HepG2 (cell line): Measurements from ENCODE around the gene SEC24A. TPM values are rescaled to one million over a fixed set of nuclear protein-coding genes. Genes with fewer than 3 reads are reported as not detected.

Experiments used
- GABPA ChIP-seq, 2 experiments: IDR thresholded peaks; 2 replicates each; pipeline ENCODE4 v1.6.1; 2011 to 2016; ENCODE audit warnings: low read depth in 2 of 2, low read length in 1 of 2, missing biosample characterization in 1 of 2, missing genetic modification characterization in 1 of 2
- GATAD2A ChIP-seq: IDR thresholded peaks from 2 replicates; pipeline ENCODE4 v1.6.1; 2016
- HNRNPK ChIP-seq: fragments of 200-400 bp; formaldehyde crosslinking; IDR thresholded peaks from 2 replicates; pipeline ENCODE4 v1.6.1; 2018; ENCODE audit warnings: low read length, low read depth, moderate library complexity, mild to moderate bottlenecking; ENCODE audit not compliant: poor library complexity, severe bottlenecking
- NCOA2 ChIP-seq: sonication (generic); formaldehyde crosslinking; IDR thresholded peaks from 2 replicates; pipeline ENCODE4 v1.8.0; 2022; ENCODE audit warnings: inconsistent platforms
- NR2F6 ChIP-seq, 2 experiments: IDR thresholded peaks; 2 replicates each; pipeline ENCODE4 v1.6.1; 2016; ENCODE audit warnings: antibody characterized with exemption in 1 of 2, mild to moderate bottlenecking in 1 of 2
- PITX1 ChIP-seq: sonication (generic); formaldehyde crosslinking; IDR thresholded peaks from 2 replicates; pipeline ENCODE4 v1.5.1; 2020; ENCODE audit warnings: mild to moderate bottlenecking, missing genetic modification reagents
- PPARG ChIP-seq: conservative IDR thresholded peaks from 2 replicates; pipeline ENCODE4 v1.6.1; 2016; ENCODE audit warnings: missing biosample characterization, missing genetic modification reagents
- RBM39 ChIP-seq: fragments of 200-400 bp; formaldehyde crosslinking; IDR thresholded peaks from one replicate; pipeline ENCODE4 v1.6.1; 2018; ENCODE audit warnings: antibody characterized with exemption, mild to moderate bottlenecking, low read depth, low read length; ENCODE audit not compliant: poor library complexity, severe bottlenecking
- SALL1 ChIP-seq: sonication (generic); formaldehyde crosslinking; IDR thresholded peaks from 2 replicates; pipeline ENCODE4 v1.8.0; 2022; ENCODE audit warnings: mild to moderate bottlenecking, missing genetic modification reagents
- SMC3 ChIP-seq: IDR thresholded peaks from 2 replicates; pipeline ENCODE4 v1.6.1; 2011; ENCODE audit warnings: low read length, improper control_type of control experiment
- ZMYM2 ChIP-seq: sonication (generic); formaldehyde crosslinking; IDR thresholded peaks from 2 replicates; pipeline ENCODE4 v1.8.0; 2022; ENCODE audit warnings: mild to moderate bottlenecking, missing genetic modification reagents
- ZMYM3 ChIP-seq: sonication (generic); formaldehyde crosslinking; IDR thresholded peaks from 2 replicates; pipeline ENCODE4 v1.5.1; 2020; ENCODE audit warnings: mild to moderate bottlenecking, missing genetic modification reagents
- ZNF660 ChIP-seq: sonication (generic); formaldehyde crosslinking; IDR thresholded peaks from 2 replicates; pipeline ENCODE4 v1.5.1; 2020; ENCODE audit warnings: mild to moderate bottlenecking, low read depth, missing genetic modification reagents, borderline replicate concordance
- ZNF781 ChIP-seq: sonication (generic); formaldehyde crosslinking; IDR thresholded peaks from 2 replicates; pipeline ENCODE4 v1.5.1; 2020; ENCODE audit warnings: borderline replicate concordance, mild to moderate bottlenecking, missing genetic modification reagents; ENCODE audit errors: not compliant biosample characterization
- ZNF878 ChIP-seq: sonication (generic); formaldehyde crosslinking; IDR thresholded peaks from 2 replicates; pipeline ENCODE4 v1.8.1; 2023; ENCODE audit warnings: mild to moderate bottlenecking, missing genetic modification reagents, moderate library complexity
- ZSCAN21 ChIP-seq: sonication (generic); formaldehyde crosslinking; IDR thresholded peaks from 2 replicates; pipeline ENCODE4 v1.8.0; 2022; ENCODE audit warnings: mild to moderate bottlenecking, missing genetic modification reagents, moderate library complexity, borderline replicate concordance
- polyA plus RNA-seq, 8 experiments: library from polyadenylated mRNA; depleted of rRNA in 3 of 8; stranded (reverse) in 7 of 8; unstranded in 1 of 8; fragments of >200 nt; fragmentation: Illumina TruSeq in 4 of 8; extraction: Trizol in 4 of 8; gene quantifications; 2 replicates each; pipeline versions ENCODE4 v1.2.1 to v1.2.3, GENCODE V29; 2011 to 2016; ENCODE audit warnings: low read depth in 4 of 8, missing spikeins in 1 of 8, mixed read lengths in 1 of 8; ENCODE audit not compliant: insufficient read depth in 1 of 8
- total RNA-seq, 5 experiments: library from RNA; depleted of rRNA; stranded (reverse); fragments of >200 nt; fragmentation: Illumina TruSeq; extraction: Trizol; gene quantifications; 2 replicates each; pipeline ENCODE4 v1.2.3, GENCODE V29; 2016; ENCODE audit warnings: low read depth in 1 of 5
- TF ChIP-seq, protein P1 (sequence below): sonication (generic); formaldehyde crosslinking; conservative IDR thresholded peaks from 2 replicates; pipeline ENCODE4 v1.4.0; 2020; ENCODE audit warnings: mild to moderate bottlenecking, missing genetic modification reagents, moderate library complexity
- TF ChIP-seq, protein P2 (sequence below): sonication (generic); formaldehyde crosslinking; IDR thresholded peaks from 2 replicates; pipeline ENCODE4 v1.4.0; 2020; ENCODE audit warnings: mild to moderate bottlenecking, low read depth, missing genetic modification reagents
- TF ChIP-seq, protein P3 (sequence below): sonication (generic); formaldehyde crosslinking; IDR thresholded peaks from 2 replicates; pipeline ENCODE4 v1.4.0; 2020; ENCODE audit warnings: missing genetic modification reagents
- TF ChIP-seq, protein P4 (sequence below): sonication (generic); formaldehyde crosslinking; IDR thresholded peaks from 2 replicates; pipeline ENCODE4 v1.4.0; 2020; ENCODE audit warnings: missing genetic modification reagents
- TF ChIP-seq, protein P5 (sequence below): sonication (generic); formaldehyde crosslinking; IDR thresholded peaks from 2 replicates; pipeline ENCODE4 v1.4.0; 2020; ENCODE audit warnings: mild to moderate bottlenecking, missing genetic modification reagents, borderline replicate concordance

SEC24A gene
- total and polyA plus RNA-seq, 2 of the 13 experiments (the other 11 are each of a cell fraction or from before 2014, with no cell fraction given) = 30.5 to 56.8 TPM

DNA sequence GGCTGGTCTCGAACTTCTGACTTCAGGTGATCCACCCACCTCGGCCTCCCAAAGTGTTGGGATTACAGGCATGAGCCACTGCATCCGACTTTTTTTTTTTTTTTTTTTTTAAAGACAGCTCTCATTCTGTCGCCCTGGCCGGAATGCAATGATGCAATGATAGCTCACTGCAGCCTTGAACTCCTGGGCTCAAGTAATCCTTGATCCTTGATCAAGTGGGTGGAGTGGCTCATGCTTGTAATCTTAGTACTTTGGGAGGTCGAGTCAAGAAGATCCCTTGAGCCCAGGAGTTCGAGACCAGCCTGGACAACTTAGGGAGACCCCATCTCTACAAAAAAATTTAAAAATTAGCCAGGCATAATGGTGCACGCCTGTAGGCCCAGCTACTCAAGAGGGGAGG lies 8.1 kb downstream of the SEC24A start (continued):
- TF ChIP-seq, protein P1, sequence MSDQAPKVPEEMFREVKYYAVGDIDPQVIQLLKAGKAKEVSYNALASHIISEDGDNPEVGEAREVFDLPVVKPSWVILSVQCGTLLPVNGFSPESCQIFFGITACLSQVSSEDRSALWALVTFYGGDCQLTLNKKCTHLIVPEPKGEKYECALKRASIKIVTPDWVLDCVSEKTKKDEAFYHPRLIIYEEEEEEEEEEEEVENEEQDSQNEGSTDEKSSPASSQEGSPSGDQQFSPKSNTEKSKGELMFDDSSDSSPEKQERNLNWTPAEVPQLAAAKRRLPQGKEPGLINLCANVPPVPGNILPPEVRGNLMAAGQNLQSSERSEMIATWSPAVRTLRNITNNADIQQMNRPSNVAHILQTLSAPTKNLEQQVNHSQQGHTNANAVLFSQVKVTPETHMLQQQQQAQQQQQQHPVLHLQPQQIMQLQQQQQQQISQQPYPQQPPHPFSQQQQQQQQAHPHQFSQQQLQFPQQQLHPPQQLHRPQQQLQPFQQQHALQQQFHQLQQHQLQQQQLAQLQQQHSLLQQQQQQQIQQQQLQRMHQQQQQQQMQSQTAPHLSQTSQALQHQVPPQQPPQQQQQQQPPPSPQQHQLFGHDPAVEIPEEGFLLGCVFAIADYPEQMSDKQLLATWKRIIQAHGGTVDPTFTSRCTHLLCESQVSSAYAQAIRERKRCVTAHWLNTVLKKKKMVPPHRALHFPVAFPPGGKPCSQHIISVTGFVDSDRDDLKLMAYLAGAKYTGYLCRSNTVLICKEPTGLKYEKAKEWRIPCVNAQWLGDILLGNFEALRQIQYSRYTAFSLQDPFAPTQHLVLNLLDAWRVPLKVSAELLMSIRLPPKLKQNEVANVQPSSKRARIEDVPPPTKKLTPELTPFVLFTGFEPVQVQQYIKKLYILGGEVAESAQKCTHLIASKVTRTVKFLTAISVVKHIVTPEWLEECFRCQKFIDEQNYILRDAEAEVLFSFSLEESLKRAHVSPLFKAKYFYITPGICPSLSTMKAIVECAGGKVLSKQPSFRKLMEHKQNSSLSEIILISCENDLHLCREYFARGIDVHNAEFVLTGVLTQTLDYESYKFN (CRISPR knock-in tag) = peak; percentile 50; the same call in 1 of the 2 replicates
- TF ChIP-seq, protein P2, sequence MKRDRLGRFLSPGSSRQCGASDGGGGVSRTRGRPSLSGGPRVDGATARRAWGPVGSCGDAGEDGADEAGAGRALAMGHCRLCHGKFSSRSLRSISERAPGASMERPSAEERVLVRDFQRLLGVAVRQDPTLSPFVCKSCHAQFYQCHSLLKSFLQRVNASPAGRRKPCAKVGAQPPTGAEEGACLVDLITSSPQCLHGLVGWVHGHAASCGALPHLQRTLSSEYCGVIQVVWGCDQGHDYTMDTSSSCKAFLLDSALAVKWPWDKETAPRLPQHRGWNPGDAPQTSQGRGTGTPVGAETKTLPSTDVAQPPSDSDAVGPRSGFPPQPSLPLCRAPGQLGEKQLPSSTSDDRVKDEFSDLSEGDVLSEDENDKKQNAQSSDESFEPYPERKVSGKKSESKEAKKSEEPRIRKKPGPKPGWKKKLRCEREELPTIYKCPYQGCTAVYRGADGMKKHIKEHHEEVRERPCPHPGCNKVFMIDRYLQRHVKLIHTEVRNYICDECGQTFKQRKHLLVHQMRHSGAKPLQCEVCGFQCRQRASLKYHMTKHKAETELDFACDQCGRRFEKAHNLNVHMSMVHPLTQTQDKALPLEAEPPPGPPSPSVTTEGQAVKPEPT (CRISPR knock-in tag) = no peak
- no peak for TF ChIP-seq ZSCAN21 (CRISPR knock-in tag)
- TF ChIP-seq GABPA (IDR thresholded peaks at IDR 0.05; ENCODE audit: low read depth, low read length) = no peak
- peak; percentile 16; the same call in 1 of the 2 replicates for TF ChIP-seq GABPA (CRISPR knock-in tag; IDR thresholded peaks at IDR 0.05; ENCODE audit: low read depth)
- TF ChIP-seq PITX1 (CRISPR knock-in tag) = peak; percentile 63; the same call in 1 of the 2 replicates
- TF ChIP-seq ZMYM2 = peak; percentile 70; the same call in 1 of the 2 replicates
- no peak for TF ChIP-seq RBM39
- TF ChIP-seq NCOA2 (CRISPR knock-in tag) = peak; percentile 59
- no peak for TF ChIP-seq SMC3
- peak; percentile 71 for TF ChIP-seq GATAD2A
- no peak for TF ChIP-seq PPARG (CRISPR knock-in tag)
- TF ChIP-seq ZNF781 = no peak
- TF ChIP-seq ZMYM3 (CRISPR knock-in tag) = peak; percentile 37; the same call in 1 of the 2 replicates
- TF ChIP-seq, protein P3, sequence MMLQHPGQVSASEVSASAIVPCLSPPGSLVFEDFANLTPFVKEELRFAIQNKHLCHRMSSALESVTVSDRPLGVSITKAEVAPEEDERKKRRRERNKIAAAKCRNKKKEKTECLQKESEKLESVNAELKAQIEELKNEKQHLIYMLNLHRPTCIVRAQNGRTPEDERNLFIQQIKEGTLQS (CRISPR knock-in tag) = peak; percentile 73; the same call in 1 of the 2 replicates
- 0 out of 2 replicates have a peak, but pooled peaks have one; percentile 25 for TF ChIP-seq ZNF878
- 0 out of 2 replicates have a peak, but pooled peaks have one; percentile 27 for TF ChIP-seq NR2F6 (IDR thresholded peaks at IDR 0.05)
- peak; percentile 31; the same call in 1 of the 2 replicates for TF ChIP-seq NR2F6 (CRISPR knock-in tag; IDR thresholded peaks at IDR 0.05)
- no peak for TF ChIP-seq HNRNPK
- TF ChIP-seq, protein P4, sequence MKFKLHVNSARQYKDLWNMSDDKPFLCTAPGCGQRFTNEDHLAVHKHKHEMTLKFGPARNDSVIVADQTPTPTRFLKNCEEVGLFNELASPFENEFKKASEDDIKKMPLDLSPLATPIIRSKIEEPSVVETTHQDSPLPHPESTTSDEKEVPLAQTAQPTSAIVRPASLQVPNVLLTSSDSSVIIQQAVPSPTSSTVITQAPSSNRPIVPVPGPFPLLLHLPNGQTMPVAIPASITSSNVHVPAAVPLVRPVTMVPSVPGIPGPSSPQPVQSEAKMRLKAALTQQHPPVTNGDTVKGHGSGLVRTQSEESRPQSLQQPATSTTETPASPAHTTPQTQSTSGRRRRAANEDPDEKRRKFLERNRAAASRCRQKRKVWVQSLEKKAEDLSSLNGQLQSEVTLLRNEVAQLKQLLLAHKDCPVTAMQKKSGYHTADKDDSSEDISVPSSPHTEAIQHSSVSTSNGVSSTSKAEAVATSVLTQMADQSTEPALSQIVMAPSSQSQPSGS (CRISPR knock-in tag) = peak; percentile 81
- TF ChIP-seq SALL1 = no peak
- TF ChIP-seq, protein P5, sequence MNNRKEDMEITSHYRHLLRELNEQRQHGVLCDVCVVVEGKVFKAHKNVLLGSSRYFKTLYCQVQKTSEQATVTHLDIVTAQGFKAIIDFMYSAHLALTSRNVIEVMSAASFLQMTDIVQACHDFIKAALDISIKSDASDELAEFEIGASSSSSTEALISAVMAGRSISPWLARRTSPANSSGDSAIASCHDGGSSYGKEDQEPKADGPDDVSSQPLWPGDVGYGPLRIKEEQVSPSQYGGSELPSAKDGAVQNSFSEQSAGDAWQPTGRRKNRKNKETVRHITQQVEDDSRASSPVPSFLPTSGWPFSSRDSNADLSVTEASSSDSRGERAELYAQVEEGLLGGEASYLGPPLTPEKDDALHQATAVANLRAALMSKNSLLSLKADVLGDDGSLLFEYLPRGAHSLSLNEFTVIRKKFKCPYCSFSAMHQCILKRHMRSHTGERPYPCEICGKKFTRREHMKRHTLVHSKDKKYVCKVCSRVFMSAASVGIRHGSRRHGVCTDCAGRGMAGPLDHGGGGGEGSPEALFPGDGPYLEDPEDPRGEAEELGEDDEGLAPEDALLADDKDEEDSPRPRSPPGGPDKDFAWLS (CRISPR knock-in tag) = no peak
- TF ChIP-seq ZNF660 = no peak
